HG03354 (cell line): Measurements from ENCODE around the gene ZNF750.
A peak's percentile ranks its signal among the peaks of the same experiment; 100 is the strongest.

ENCODE experiments used
- ATAC-seq: cut with Tn5 transposase; IDR thresholded peaks from one replicate; pipeline ENCODE4 v1.9.1; 2021; ENCODE audit warnings: mild to moderate bottlenecking; ENCODE audit not compliant: unreplicated experiment, poor library complexity, severe bottlenecking

Gene ZNF750

DNA sequence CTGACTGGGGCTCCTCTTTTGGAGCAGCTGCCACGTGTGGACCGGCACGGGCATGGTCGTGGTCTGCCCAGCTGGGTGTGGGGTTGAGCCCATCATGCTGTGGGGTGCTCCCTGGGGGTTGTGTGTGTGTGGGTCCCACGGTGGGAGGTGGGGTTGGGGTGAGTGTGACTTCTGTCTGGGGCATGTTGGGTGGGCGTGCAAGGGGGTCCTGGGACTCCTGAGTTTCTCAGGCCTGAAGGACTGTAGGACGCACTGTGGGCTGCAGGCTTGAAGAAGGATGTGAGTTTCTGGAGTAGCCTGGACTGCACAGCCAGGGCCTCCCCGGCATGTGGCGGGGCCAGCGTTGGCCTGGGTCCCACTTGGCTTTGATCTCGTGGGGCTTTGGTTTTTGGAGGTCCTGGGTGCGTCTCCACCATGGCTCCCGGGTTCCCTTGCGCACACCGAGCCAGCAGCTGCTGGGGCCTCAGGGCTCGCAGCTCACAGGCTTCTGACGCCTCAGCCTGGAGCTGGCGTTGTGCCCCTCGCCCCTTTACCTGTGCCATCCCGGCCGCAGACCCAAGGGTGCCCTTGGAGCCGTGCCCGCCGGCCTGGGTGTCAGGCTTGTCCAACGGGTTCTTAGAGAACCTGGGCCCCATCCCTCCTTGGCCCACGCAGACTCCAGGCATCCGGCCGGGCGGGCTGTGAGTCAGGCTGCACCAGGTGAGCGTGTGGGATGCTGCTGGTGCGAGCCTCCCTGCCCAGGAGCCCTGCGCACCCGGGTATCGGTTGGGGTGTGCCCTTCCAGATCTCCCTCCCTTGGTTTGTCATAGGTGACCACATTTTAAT is 34.4 kb upstream of the ZNF750 start:
- no peak for ATAC-seq

- no peak for ATAC-seq
Measured at GRCh38 chr17:82873521-82873920, 33.7 kb upstream of the ZNF750 start.

DNA sequence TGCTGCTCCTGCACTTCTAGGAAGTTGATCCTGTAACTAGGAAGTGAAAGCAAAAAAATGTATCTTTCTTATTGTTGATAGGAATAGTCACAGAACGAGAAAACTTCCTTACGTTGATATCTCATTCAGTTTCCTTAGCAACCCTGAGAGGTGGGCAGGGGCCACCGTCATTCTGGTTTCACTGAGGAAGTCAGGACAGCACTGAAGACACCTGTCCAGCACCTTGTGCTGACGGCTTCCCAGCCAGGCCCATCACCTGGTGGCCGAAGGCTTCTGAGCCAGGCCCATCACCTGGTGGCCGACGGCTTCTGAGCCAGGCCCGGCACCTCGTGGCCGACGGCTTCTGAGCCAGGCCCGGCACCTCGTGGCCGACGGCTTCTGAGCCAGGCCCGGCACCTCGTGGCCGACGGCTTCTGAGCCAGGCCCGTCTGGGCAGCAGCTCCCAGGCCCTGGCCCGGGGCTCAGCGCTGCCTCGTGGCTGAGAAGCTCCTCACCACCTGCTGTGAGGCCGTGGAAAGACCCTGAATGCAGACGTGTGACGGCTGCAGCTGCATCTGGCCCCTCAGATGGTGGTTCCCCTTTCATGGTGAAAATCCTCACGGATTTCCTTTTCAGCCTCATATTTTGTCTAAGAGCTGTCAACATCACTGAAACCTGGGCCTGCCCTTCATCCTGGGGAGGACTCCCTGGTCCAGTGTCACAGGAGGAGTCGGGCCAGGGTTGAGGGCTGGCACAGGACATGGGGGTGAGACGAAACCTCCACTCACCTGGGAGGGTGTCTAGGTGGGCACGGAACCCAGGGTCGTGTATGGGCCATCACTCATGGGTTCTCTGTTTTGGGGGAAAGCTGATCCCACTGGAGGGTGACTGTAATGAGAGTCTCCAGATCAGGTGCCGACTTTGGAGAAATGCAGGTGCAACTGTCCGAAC is 33.0 kb upstream of the ZNF750 start:
- ATAC-seq = no peak

DNA sequence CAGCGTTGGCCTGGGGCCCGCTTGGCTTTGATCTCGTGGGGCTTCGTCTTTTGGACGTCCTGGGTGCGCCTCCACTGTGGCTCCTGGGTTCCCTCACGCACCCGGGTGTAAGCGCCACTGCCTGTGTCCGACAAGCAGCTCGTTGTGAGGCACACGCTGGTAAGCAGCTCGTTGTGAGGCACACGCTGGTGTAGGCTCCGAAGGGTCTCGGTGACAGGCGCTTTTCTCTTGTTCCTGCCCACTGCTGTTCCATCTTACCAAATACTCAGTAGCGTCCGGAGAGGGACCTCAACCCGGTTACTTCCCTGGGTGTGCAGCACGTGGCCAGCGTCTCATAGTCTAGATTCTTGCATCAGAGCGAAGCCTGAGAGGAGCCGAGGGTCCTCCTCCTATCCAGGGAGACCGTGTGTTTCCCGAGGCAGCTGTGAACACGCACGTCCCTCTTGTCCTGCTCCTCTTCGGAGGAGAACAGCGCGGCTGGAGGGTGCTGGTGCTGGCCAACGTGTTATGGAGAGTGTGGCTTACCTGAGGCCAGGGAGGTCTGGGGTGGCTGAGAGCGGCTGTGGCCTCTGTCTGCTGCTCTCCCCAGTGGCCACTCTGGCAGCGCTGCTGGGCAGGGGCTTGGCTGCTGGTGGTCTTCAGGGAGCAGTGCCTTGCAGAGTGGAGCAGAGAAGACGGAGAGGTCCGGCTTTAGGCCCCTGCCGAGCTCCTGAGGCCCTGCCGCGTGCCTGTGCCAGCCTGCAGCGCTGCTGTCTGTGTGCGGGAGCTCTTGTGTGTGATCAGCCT is 32.1 kb upstream of the ZNF750 start:
- no peak for ATAC-seq

GRCh38 chr17:82871056-82871775 is 31.4 kb upstream of the ZNF750 start:
- ATAC-seq = peak; percentile 77

DNA sequence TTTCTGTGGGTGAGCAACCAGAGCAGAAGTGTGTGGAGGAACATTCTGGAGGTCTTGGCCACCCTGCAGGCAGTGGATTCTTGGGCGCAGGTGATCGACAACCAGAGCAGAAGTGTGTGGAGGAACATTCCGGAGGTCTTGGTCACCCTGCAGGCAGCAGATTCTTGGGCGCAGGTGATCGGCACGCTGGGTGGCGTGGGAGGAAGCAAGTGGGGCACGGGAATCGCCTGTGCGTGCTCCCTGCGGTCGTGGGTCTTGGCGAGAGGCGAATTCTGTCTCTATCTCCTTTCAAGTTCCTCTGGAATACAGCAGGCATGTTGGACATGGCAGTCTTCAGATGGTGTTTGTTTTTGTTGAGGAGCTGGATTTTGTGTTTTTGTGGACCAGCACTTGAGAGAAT is 30.7 kb upstream of the ZNF750 start:
- ATAC-seq = no peak

DNA sequence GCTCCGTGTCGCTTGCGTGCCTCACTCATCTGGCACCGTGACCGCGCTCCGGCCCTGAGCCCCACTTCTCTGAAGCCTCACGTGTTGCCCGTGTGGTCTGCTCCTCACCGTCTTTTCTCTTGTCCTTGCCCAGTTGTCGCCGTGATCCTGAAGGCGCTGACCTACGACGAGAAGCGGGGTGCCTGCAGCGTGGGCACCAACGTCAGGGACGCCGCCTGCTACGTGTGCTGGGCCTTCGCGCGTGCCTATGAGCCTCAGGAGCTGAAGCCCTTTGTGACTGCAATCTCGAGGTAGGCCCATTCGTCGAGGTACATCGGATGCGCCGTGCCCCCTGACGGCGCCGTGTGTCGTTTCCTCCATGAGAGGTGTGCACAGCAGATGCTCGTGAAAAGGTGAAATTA is 30.3 kb upstream of the ZNF750 start:
- ATAC-seq = no peak

- ATAC-seq = no peak
Measured at GRCh38 chr17:82869536-82869935, 29.7 kb upstream of the ZNF750 start.

DNA sequence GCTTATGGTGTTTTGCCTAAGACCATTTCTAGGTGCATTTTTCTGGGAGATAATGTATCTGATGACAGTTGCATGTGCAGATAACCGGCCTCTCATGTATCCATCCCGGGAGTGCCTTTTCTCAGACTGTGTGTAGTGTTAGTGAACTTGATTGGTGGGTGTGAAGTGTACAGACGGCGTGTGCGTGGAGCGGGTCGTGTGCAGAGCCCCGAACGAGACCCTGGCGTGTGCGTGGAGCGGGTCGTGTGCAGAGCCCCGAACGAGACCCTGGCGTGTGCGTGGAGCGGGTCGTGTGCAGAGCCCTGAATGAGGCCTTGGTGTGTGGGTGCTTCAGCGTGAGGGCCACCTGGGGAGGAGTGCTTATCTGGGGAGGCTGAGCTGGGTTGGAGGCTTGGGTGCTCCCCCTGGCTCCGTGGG is 28.9 kb upstream of the ZNF750 start:
- ATAC-seq = no peak

GRCh38 chr17:82867763-82868325 is 28.0 kb upstream of the ZNF750 start:
- ATAC-seq = no peak

DNA sequence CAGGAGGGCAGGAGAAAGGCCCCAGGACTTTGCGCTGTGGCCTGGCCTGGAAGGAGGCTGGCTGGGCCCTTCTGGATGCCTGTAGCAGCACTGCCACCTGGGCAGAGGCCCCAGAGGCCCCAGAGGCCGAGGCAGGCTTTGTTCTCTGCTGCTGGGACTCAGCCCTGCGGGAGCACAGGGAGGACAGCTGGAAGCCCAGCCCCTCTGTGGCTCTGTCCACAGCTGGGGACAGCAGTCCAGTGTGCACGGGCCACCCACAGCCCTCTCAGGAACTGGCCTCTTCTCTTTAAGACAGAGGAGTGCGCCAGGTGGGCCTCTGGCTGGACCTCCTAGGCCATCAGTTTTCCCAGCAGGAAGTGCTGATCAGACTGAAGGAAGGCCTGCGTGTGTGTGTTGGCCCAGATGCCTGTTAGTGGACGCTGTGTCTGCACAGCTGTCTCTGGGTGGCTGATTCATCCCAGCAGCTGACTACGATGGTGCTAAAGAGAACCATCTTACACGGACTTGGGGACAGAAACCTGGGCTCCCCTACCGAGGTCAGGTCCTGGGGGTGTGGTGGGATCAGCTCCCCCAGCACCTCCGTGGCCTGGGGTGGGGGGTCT is 26.9 kb upstream of the ZNF750 start:
- no peak for ATAC-seq

GRCh38 chr17:82865774-82866395 is 26.1 kb upstream of the ZNF750 start:
- ATAC-seq = no peak

- ATAC-seq = no peak
Measured at GRCh38 chr17:82865274-82865673, 25.5 kb upstream of the ZNF750 start.

DNA sequence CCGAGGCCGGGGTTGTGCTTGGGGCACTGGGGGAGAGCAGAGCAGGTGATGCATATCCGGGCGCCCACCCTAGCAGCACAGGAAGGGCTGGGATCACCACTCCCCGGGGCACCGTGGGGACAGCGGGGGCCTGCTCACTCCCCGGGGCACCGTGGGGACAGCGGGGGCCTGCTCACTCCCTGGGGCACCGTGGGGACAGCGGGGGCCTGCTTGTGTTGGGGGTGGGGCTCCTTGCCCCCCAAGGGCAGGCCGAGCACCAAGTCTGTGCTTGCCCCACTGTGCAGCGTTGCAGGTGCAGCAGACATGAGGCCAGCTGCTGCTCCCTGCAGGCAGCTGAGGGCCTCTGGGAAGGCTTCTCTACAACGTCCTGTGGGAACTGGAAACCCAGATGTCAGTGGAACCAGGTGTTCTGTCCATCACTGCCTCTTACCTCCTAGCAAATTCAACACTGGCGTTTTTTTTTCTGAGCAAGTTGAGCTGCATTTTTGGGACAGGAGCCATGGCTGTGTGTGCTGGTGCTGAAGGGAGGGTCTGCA is 25.0 kb upstream of the ZNF750 start:
- ATAC-seq = no peak

DNA sequence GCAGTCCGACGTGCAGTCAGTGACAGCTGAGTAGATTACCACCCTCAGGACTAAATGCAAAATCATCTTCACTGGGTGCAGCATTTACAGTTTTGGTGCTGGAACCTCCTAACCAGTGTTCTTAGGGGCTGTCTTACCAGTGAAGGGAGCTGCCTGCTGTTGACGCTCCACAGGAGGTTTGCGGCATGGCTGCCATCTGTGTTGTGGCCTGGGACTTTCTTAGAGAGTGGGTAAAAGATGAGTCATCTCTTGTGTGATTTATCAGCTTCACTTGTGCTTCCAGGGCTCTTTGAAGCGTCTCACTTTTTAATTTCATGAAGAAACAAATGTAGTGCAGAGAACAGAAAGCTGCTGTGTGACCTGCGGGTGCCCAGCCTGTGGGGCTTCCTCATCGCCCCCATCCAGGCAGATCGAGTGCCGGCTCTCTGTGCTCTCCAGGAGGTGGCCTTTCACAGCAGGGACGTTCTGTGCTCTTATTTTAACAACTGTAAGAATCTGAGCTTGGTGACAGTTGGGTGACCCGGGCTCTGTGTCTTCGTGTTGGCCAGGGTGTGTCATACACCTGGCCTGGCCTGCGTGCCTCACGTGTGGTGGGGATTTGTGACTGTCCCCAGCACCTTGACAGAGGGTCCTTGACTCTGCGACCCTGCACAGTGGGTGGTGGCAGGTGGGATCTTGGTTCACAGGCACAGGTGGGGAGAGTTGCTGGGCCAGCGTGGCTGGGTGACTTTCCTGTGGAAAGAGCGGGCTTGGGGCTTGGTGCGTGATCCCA is 24.3 kb upstream of the ZNF750 start:
- peak; percentile 77 for ATAC-seq

- no peak for ATAC-seq
Measured at GRCh38 chr17:82863383-82863940, 23.6 kb upstream of the ZNF750 start.

DNA sequence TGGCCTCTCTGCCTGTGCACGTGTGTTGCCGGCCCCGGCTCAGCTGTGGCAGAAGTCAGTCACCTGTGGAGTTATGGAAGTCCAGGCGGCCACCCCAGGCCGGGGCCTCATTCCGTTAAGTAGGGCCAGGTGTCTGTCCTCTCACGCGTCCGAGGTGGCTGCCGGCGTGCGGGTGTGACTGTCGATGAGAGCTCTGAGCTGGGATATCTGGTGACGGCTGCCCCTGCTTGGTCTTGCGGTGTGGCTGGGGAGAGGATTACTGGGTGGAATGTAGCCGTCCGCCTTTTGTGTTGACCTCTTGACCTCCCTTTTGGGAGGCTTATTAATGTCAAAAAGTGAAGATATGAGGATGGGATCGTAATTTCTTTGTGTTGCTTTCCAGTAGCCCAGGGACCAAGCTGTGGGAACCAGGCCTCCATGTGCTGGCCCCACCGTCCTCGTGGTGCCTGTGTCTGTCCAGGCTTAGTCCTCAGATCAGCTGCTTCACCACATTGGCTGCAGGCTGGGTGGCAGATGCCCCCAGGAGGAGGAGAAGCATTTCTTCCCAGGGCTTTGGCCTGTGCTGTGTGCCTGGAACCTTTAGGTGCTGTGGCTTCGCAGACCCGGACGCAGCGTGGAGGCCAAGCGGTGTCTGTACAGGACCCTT is 23.0 kb upstream of the ZNF750 start:
- no peak for ATAC-seq
